Endodermal cell (in vitro differentiated cells): ENCODE results near the gene SCYGR8. TPM values are rescaled to one million over a fixed set of nuclear protein-coding genes. Genes with fewer than 3 reads are reported as not detected.

Experiments used
- DNase-seq: peaks from one replicate; pipeline ENCODE4 v3.0.0-alpha.2; 2017
- H3K27ac ChIP-seq: 2 replicates; pipeline ENCODE4 v1.5.1; 2013; ENCODE audit warnings: mild to moderate bottlenecking, low read depth, low read length, moderate library complexity
- H3K27me3 ChIP-seq: 2 replicates; pipeline ENCODE4 v1.6.1; 2013; ENCODE audit warnings: mild to moderate bottlenecking, low read length, moderate library complexity; ENCODE audit not compliant: insufficient read depth, control insufficient read depth, poor library complexity, severe bottlenecking
- H3K36me3 ChIP-seq: 2 replicates; pipeline ENCODE4 v1.7.0; 2013; ENCODE audit warnings: mild to moderate bottlenecking, low read length, moderate library complexity; ENCODE audit not compliant: control insufficient read depth, insufficient read depth
- H3K4me1 ChIP-seq: one replicate; pipeline ENCODE4 v1.7.0; 2013; ENCODE audit warnings: low read length; ENCODE audit not compliant: control insufficient read depth, insufficient read depth
- H3K4me3 ChIP-seq: 2 replicates; pipeline ENCODE4 v1.5.1; 2013; ENCODE audit warnings: mild to moderate bottlenecking, low read length, moderate library complexity
- H3K9ac ChIP-seq: 2 replicates; pipeline ENCODE4 v1.6.1; 2013; ENCODE audit warnings: mild to moderate bottlenecking, low read length, moderate library complexity; ENCODE audit not compliant: poor library complexity, severe bottlenecking; ENCODE audit errors: extremely low read depth
- H3K9me3 ChIP-seq: 2 replicates; pipeline ENCODE4 v1.6.1; 2013; ENCODE audit warnings: mild to moderate bottlenecking, low read length, moderate library complexity; ENCODE audit not compliant: control insufficient read depth
- H3K27ac Mint-ChIP-seq: 2 replicates; pipeline ENCODE4 v1.8.0; 2020; ENCODE audit warnings: mixed read lengths
- H3K27me3 Mint-ChIP-seq: 2 replicates; pipeline ENCODE4 v1.8.0; 2021; ENCODE audit warnings: mild to moderate bottlenecking, mixed read lengths; ENCODE audit not compliant: insufficient read depth
- H3K36me3 Mint-ChIP-seq: 2 replicates; pipeline ENCODE4 v1.8.0; 2020; ENCODE audit warnings: low read depth, mixed read lengths
- H3K4me1 Mint-ChIP-seq: 2 replicates; pipeline ENCODE4 v1.8.0; 2020; ENCODE audit warnings: mixed read lengths
- H3K4me3 Mint-ChIP-seq: 2 replicates; pipeline ENCODE4 v1.8.0; 2020; ENCODE audit warnings: mild to moderate bottlenecking, moderate library complexity, mixed read lengths
- H3K9me3 Mint-ChIP-seq: 2 replicates; pipeline ENCODE4 v1.8.0; 2020; ENCODE audit warnings: mild to moderate bottlenecking, mixed read lengths
- WGBS, 2 experiments: methylation state at CpG; one replicate each; pipeline versions ENCODE4 v1.1.5 to v1.1.7; 2013; ENCODE audit warnings: missing lambda C conversion rate in 2 of 2, mixed read lengths in 1 of 2; ENCODE audit not compliant: insufficient coverage in 1 of 2, insufficient read length in 1 of 2; 5-methylcytosine and 5-hydroxymethylcytosine counted together
- total RNA-seq, 2 donors: library from RNA; stranded (reverse); fragmentation: NEBNext Ultra II Directional in 1 of 2; extraction: Animal tissue kit (Norgen Biotek cat#: 25700) in 1 of 2; gene quantifications; 2 replicates in 1 of 2; 3 replicates in 1 of 2; pipeline ENCODE4 v1.2.1, GENCODE V29; 2021
- TF ChIP-seq, protein P1 (sequence below): fragments of 200-600 bp; sonication (generic); conservative IDR thresholded peaks from 2 replicates; pipeline ENCODE4 v1.5.0; 2021; ENCODE audit warnings: antibody characterized with exemption, mild to moderate bottlenecking

SCYGR8 gene
- total RNA-seq, 2 donors from 2014 or later: not detected

DNA sequence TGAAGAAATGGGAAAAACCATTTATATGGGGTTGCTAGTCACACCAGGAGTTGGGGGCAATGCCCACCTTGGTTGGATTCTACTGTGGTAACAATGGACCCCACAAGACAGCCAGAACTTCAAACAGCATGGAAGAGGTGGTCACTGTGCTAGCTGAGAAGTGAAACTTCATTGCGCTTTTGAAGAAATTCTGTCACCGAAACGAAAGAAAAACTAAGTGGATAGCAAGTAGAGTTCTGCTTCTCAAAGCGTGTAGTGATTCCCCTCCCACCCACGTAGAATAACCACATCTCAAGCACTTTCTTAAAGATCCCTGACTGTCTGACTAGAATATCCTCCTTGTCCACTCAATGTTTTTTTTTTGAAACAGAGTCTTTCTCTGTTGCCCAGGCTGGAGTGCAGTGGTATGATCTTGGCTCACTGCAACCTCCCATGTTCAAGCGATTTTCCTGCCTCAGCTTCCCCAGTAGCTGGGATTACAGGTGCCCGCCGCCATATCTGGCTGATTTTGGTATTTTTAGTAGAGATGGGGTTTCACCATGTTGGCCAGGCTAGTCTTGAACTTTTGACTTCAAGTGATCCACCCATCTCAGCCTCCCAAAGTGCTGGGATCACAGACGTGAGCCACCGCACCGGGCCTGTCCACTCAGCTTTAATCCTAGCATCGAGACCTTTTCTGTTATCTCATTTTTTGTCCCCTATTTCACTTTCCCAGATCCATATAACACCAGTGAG, 37.9 kb downstream of the SCYGR8 start:
- Mint-ChIP-seq H3K27me3 (no peaks in the 10 kb centered on the region), H3K9me3 (no peaks in the 10 kb centered on the region), H3K4me1 (peaks cover 7% of the 10 kb centered on the region), H3K36me3 (no peaks in the 10 kb centered on the region), H3K4me3 (no peak overlapping the region), H3K27ac (no peak overlapping the region)
- Histone ChIP-seq H3K36me3 (no peaks in the 10 kb centered on the region), H3K27me3 (no peaks in the 10 kb centered on the region), H3K9me3 (no peaks in the 10 kb centered on the region), H3K4me3 (no peak overlapping the region), H3K9ac (no peak overlapping the region), H3K4me1 (no peaks in the 10 kb centered on the region), H3K27ac (no peak overlapping the region)
- TF ChIP-seq, protein P1, sequence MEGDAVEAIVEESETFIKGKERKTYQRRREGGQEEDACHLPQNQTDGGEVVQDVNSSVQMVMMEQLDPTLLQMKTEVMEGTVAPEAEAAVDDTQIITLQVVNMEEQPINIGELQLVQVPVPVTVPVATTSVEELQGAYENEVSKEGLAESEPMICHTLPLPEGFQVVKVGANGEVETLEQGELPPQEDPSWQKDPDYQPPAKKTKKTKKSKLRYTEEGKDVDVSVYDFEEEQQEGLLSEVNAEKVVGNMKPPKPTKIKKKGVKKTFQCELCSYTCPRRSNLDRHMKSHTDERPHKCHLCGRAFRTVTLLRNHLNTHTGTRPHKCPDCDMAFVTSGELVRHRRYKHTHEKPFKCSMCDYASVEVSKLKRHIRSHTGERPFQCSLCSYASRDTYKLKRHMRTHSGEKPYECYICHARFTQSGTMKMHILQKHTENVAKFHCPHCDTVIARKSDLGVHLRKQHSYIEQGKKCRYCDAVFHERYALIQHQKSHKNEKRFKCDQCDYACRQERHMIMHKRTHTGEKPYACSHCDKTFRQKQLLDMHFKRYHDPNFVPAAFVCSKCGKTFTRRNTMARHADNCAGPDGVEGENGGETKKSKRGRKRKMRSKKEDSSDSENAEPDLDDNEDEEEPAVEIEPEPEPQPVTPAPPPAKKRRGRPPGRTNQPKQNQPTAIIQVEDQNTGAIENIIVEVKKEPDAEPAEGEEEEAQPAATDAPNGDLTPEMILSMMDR: no peak
- 81 to 86% methylated on average over 6 to 12 of the region's 12 CpGs for WGBS, 2 experiments
- DNase-seq: no peak

DNA sequence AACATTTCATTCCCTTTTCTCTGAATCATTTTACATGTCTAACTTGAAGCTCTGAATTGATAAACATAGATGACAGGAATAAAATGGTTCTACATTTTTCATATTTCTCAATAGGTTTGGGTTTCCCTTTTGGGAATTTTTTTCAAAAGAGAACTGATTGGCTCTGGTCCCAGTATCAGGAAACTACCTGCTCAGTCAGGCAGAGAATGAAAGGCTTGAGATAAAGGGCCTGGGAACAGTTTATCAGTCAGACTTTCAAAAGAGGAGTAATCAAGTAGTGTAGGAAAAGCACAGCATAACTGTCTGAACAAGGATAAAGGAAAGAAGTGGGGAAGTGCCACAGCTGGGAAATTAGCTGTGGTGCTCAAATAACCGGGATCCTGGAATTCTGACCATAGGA, 39.6 kb downstream of the SCYGR8 start:
- DNase-seq: no peak
- TF ChIP-seq, protein P1: no peak
- WGBS, 2 experiments: 75 to 76% methylated on average over 1 of the region's 1 CpG
- H3K4me3 Mint-ChIP-seq: no peak overlapping the region
- Histone ChIP-seq H3K27me3 (no peaks in the 10 kb centered on the region), H3K4me3 (no peak overlapping the region), H3K36me3 (no peaks in the 10 kb centered on the region), H3K27ac (no peak overlapping the region), H3K9ac (no peak overlapping the region), H3K4me1 (no peaks in the 10 kb centered on the region), H3K9me3 (no peaks in the 10 kb centered on the region)
- no peaks in the 10 kb centered on the region for H3K9me3 Mint-ChIP-seq
- no peak overlapping the region for H3K27ac Mint-ChIP-seq
- no peaks in the 10 kb centered on the region for H3K27me3 Mint-ChIP-seq
- no peaks in the 10 kb centered on the region for H3K36me3 Mint-ChIP-seq
- H3K4me1 Mint-ChIP-seq: peaks cover 7% of the 10 kb centered on the region

DNA sequence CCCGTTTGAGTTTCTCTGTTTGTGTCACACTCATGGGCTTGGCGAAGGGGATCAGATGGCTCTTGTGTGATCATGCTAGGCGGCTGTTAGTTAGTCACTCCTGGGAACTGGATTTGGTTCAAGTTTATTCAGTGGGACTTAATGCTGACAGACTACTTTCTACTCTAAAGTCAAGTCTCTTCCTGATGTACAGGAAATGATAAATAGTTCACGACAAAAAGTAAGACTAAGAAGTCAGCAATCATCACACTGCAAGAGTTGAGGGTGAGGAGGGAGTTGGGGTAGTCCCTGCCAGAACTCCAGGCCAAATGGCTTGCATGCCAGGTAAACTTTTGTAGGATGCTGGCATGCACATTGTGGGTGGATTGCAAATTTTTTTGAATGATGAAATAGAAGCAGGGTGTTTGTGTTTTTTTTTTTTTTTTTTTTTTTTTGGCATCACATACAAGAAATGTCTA, 42.9 kb downstream of the SCYGR8 start:
- WGBS, 2 experiments: 96 to 100% methylated on average over 2 to 4 of the region's 4 CpGs
- Histone ChIP-seq H3K9me3 (no peaks in the 10 kb centered on the region), H3K27me3 (no peaks in the 10 kb centered on the region), H3K9ac (no peak overlapping the region), H3K27ac (no peak overlapping the region), H3K4me3 (no peak overlapping the region), H3K36me3 (no peaks in the 10 kb centered on the region), H3K4me1 (no peaks in the 10 kb centered on the region)
- H3K9me3 Mint-ChIP-seq: no peaks in the 10 kb centered on the region
- H3K27ac Mint-ChIP-seq: no peak overlapping the region
- no peaks in the 10 kb centered on the region for H3K36me3 Mint-ChIP-seq
- TF ChIP-seq, protein P1: no peak
- H3K4me1 Mint-ChIP-seq: peaks cover 7% of the 10 kb centered on the region
- H3K4me3 Mint-ChIP-seq: no peak overlapping the region
- no peaks in the 10 kb centered on the region for H3K27me3 Mint-ChIP-seq
- no peak for DNase-seq
